Measurements from ENCODE around the gene SLC24A3.
"Not testable (repeated sequence)": the region's sequence is repeated elsewhere in the genome, so short reads cannot be mapped to it uniquely, and the experiment has no call there.

SLC24A3 gene

DNA sequence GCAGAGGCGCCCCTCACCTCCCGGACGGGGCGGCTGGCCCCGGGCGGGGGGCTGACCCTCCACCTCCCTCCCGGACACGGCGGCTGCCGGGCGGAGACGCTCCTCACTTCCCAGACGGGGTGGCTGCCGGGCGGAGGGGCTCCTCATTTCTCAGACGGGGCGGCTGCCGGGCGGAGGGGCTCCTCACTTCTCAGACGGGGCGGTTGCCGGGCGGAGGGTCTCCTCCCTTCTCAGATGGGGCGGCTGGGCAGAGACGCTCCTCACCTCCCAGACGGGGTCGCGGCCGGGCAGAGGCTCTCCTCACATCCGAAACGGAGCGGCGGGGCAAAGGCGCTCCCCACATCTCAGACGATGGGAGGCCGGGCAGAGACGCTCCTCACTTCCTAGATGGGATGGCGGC is 466.1 kb downstream of the SLC24A3 start:
- not testable (repeated sequence) for DNase-seq (ENCODE audit: low spot score)

DNA sequence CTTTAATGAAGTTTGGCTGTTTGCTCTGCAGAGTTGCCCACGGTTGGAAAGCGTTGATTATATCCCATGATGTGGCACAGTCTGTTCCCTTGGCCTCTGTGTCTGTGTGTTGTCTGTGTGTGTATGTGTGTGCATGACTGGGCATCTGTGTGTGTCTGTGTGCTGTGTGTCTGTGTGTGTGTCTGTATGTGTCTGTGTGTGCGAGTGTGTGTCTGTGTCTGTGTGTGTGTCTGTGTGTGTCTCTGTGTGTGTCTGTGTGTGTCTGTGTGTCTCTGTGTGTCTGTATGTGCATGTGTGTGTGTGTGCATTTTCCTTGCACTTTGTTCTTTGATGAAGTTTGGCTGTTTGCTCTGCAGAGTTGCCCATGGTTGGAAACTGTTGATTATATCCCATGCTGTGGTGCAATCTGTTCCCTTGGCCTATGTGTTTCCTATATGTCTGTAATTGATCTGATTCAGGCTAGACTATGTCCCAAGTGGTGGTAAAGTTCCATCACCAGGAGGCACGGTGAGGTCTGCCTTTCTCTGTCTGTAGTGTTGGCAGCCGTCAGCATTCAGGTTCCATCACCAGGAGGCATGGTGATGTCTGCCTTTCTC is 467.6 kb downstream of the SLC24A3 start:
- DNase-seq (ENCODE audit: low spot score), result no peak

DNA sequence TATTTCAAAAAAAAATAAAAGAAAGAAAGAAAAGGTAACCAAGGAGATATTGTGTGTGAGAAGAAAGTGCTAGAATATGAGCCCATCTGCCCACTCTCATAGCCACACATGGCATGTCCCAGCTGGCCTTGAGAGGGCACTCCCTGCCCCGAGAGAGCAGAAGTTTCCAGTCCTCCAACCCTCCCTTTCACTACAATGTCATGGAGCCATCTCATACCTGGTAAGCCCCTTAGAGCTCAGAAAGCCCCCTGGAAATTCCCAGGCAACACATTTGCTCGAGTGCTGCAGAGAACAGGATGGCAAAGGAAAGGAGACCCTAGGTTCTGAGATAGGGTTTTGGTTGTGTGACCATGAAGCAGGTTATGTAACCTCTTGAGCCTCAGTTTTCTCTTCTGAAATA is 469.8 kb downstream of the SLC24A3 start:
- DNase-seq (ENCODE audit: low spot score), result no peak

DNA sequence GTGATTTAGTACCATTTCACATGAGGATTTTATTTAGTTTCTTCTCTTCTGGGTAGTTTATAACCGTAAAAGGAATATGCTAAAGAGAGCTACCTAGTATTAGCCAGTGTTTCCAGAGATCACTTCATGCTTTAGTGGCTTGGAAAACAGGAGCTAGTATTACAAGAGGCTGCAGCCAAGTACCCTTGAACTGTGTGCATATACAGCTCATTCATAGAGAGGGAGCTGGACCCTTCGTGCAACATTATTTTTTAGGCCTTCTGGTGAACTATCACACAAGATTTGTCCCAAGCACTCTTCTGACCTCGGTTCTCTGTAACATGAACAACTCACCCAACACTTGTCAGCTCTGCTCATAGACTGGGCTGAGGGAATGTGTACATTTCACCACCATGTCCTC is 470.7 kb downstream of the SLC24A3 start:
- no peak for DNase-seq (ENCODE audit: low spot score)

DNA sequence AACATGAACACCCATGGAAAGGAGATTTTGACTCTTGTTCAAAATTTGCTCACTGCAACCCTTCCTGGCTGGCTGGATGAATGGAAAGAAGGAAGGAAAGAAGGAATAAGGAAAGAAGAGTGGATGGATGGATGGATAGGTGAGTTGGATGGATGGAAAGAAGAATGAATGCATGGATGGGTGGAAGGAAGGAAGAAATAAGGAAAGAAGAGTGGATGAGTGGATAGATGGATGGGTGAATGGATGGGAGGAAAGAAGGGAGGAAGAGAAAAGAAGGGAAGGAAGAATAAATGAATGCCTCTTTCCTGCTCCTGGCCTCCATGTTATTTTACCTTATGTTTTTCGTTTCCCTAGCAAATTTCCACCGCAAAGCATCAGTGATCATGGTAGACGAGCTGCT is 471.4 kb downstream of the SLC24A3 start:
- no peak for DNase-seq (ENCODE audit: low spot score)

DNA sequence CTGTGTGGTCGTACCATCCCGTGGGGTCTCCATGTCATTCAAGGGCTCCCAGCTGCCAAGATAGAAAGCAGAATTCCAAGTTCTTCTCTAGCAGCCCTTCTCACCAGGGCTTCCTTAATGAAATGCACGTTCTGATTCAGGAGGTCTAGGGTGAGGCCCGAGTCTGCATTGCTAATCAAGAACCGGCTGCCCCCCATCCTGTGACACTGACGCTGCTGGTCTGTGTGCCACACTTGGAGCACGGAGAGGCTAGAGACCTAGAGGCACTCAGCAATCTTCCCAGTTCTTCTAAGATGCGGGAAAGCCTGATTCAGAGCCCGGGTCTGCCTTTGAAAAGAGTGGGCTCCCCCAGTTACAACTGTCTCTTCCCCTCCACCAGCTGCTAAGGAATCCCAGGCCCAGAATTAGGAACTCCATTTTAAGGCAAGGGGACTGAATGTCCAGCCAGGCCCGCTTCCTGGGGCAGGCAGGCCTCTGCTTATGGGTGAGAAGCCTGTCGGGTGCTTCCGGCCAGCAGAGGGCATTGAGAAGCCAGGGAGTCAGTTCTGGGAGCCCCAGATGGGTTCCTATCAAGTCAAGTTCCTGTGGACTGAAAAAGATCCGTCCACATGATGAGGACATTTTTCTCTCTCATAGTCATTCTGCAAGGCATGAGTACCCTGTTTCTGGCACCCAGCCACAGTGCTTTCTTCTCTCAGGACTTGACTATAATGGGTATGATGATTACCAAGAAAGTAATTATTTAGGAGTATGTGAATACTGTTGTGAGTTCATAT is 475.8 kb downstream of the SLC24A3 start:
- no peak for DNase-seq (ENCODE audit: low spot score)

DNA sequence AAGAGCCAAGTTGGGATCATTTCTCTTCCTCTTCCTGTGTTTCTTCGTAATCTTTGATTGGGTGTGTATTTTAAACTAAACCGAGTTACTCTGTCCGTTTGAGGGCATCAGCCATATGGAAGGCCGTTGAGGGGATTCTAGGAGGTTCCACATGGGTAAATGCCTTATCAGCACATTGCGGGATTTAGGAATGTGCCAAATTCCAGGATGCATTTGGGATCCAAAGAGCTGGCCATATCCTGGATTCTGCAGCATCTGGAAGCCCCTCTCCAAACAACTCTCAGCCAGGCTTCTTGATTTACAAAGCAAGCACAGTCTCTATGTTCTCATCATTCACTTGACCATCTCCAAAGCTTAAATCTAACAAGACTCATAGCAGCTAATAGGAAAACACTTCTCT is 478.0 kb downstream of the SLC24A3 start:
- no peak for DNase-seq (ENCODE audit: low spot score)

DNA sequence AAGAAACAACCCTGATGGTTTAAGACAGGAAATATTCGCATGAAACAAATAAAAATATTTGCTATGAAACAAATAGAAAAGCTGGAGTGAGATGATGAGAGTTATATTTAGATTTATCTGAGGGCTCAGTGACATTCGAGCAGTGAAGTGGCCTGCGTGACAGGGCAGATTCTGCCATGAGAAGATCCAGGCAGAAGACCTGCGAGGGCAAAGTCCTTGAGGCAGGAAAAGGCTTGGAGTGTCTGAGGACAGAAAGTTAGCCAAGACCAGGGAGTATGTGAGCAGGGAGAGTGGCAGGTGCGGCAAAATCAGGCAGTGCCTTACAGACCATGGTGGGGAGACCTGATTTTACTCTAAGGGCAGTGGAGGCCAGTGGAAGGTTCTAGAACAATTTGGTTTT is 478.7 kb downstream of the SLC24A3 start:
- no peak for DNase-seq (ENCODE audit: low spot score)

DNA sequence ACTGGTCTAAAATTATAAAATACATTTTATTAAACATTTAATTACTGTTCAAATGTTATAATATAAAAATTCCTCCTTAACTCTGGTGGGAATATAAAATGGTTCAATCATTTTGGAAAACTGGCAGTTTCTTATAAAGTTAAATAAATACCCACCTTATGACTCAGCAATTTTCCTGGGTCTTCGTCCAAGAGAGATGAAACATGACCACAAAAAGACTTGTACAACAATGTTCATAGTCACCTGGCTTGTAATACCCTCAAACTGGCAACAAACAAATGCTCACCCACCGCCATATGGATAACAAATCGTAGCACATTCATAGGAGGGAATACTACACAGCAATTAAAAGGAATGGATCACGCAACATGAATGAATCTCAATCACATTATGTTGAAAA is 479.7 kb downstream of the SLC24A3 start:
- no peak for DNase-seq (ENCODE audit: low spot score)

DNA sequence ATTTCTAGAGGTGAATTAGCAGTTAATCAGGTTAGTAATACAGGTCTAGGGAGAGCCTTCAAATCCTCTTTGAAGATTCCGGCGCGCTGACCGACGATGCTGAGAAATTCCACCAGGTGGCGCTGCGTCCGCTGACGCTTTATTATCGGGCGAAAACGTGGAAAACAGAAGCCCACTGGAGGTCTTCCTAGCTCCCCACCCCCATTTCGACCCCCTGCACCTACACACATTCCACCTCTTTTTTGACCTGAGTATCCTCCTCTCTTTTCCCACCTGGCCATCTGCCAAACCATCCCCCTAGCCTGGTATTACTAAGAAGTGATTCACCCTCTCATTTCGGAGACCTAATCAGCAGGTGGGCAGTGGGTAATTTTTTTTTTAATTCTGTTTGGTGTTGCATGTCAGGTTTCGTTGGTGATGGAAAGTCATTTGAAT is 480.3 kb downstream of the SLC24A3 start:
- DNase-seq (ENCODE audit: low spot score), result peak; percentile 51

DNA sequence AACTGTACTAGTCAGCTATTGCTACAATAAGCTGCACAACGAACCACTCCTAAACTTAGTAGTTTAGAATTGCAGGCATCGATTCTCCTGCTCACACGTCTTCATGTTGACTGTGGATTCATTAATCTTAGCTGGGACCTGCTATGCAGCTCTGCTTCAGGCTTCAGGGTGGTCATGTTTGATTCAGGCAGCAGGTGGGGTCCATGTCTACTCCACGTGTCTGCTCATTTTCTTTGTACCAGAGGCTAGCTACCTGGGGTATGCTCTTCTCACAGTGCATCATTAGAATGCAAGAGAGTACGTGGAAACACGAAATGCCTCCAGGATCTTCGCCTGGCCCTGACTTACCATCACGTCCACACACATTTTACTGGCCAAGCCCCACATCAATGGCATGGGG is 481.1 kb downstream of the SLC24A3 start:
- DNase-seq (ENCODE audit: low spot score), result no peak

DNA sequence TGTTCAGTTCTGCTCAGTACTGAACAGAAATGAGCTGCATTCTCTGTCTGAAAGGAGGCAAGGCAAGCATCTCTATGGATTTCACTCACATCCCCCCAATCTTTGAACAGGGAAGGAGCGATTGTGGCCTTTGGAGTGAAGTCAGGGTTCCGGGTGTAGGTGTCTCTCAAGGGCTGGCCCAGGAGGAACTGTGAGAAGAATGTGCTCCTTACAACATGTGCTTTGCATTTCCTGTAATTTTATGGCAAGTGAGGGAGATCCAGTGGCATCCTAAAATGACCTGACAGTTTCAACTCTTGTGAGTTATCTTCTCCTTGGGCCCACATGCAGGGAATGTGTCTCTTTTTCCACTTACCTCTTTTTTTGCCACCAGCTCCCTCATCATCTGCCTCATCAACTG is 482.6 kb downstream of the SLC24A3 start:
- no peak for DNase-seq (ENCODE audit: low spot score)

DNA sequence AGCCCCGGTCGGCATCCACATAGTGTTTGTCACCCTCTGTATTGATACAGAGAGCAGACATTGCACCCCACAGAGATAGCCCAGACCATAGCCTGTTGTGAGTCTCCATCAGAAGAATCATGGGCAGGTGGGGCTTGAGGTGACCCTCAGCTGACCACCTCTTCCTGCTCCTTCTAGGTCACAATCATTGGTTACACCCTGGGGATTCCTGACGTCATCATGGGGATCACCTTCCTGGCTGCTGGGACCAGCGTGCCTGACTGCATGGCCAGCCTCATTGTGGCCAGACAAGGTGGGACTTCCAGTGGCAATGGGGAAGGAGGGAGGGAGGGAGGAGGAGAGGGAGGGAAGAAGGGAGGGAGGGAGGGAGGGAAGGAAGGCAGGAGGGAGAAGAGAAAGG is 484.2 kb downstream of the SLC24A3 start:
- DNase-seq (ENCODE audit: low spot score), result no peak

DNA sequence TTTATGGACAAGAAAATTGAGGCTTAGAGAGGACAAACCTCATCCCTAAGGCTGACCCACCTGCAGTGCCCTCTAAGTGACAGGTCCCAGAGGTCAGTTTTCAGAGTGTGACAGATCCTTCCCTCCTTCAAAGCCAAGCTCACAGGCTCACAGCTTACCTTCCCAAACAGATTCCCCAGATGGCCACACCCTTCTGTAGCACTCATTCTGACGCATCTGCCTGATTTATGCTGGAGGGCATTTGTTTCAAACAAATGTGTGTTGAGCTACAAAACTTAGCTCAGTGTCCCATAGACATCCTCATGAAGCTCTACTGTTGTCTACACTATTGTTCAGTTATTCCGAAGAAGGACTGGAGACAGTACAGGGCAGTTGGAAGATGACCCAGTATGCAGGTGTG is 485.0 kb downstream of the SLC24A3 start:
- no peak for DNase-seq (ENCODE audit: low spot score)

DNA sequence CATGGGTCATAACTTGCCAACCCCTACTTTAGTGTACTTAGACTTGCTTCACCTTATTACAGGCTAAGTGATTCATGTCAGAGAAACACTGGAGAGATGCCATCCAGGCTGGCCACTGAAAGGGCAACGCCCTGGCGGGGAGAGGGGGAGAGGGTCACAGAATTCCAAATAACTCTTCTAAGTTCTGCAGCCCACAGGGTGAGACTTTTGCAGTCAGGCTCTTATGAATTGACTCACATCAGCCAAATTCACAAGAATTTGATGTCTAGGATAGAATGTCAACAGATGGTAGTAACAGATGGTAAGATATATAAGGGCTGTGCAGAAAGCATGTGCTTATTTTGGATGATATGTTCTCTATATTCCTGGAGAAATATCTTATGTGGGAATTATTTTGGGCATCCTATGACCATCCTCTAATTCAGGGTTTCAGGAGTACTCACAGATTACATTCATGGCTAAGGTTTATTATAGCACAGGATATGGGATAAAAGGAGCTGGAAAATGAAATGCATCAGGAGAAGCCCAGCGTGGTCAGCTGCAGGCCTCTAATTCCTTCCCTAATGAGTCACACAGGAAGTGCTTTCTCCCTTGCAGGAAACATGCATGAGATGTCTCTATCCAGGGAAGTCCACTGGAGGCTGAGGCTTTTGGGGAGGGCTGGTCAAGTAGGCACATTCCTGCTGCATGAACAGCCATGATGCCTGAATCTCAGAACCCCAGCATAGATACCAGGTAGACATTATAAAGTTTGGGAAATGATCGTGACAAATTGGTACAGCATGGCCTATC is 486.9 kb downstream of the SLC24A3 start:
- DNase-seq (ENCODE audit: low spot score), result no peak

DNA sequence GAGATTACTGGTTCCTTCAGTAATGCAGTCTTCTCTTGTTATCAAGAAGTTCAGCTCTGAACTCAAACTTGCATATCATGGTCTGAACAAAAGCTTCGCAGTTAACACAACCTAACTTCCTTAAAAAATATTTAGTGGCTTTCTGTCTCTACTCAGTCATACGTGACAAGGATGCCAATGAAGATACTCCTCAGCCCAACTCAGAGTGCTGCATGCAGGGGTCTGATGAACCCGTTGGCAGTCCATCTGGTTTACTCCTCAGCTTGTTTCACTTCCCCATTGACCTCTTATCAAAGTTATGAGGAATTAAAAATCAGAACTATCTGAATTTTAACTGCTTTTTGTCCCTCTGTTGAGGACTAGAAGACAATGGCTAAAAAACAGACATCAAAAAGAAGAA is 489.0 kb downstream of the SLC24A3 start:
- peak; percentile 48 for DNase-seq (ENCODE audit: low spot score)

DNA sequence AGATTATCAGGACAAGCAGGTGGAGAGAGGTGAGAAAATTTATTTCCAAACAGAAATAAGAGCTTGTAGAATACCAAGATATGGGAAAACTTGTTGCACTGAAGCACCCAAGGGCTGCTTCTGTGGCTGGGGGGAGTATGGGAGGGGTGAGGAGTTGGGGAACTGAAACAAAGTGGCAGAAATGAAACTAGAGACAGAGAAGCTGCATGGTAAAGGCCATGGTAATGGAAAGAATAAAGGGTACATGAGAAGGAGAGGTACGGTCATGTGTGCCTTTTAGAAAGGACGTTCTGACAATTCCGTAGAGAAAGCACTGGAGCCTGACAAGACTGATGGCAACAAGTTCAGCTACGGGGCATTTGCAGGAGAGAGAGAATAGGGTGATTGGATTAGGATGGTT is 494.0 kb downstream of the SLC24A3 start:
- DNase-seq (ENCODE audit: low spot score), result peak; percentile 6

DNA sequence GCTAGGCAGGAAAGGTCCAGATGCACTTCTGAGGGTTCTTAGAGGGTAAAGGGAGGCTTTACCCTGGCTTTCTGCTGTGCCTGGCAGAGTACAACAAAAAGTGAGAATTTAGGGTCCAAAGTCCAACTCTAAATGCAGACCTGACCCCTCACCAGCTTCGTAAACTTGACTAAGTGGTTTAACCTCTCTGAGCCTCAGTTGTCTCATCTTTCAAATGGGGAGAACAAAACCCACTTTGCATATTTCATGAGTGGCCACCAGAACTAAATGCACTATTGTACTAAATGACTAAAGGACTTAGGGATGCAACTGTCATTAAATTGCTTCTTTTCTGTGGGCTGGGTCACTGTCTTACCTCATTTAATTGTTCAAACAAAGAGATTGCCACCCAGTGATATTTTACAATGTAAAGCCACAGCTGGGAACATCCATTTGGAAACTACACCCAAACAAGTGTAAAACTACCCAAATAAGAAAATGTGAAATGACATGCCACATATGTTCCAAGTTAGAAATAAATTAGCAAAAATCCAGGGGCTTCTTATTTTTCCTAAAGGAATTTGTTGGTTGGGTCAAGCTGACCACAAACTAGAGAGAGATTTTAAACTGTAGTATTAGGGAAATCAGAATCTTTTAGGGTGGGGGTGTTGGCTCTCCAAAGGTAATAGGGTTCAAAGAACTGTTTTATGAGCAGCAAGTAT is 497.3 kb downstream of the SLC24A3 start:
- no peak for DNase-seq (ENCODE audit: low spot score)

DNA sequence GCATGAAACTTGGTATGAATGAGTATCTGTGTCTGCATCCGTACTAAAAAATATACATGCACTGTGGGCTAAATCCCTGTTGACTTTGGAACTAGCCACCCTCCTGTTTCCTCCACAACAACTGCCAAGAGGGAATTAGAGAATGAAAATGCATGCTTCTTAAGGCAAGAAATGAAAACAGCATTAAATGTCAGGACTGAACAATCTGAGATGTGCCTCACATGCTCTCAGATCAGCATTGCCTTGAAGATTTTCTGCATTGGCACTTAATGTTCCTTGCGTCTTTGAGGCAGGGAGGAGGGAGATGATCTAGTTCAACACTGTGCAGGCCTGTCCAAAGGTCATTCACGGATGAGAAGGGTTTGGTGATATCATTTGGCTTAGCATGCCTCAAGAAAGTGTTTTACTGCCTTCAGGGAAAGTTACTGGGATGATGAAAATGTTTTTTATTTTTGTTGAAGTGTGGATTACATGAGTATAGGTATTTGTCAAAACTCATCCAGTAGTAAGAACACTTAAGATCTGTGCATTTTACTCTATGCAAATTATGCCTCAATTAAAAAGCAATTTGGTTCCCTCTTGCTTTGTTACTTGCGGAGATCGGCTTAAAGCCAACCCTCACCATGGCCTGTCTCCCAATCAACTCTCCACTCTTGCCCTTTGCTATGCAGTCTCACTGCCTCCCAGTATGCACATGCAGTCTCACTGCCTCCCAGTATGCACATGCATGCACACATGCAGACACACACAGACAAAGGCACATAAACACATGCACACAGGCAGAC is 498.1 kb downstream of the SLC24A3 start:
- DNase-seq (ENCODE audit: low spot score), result no peak

DNA sequence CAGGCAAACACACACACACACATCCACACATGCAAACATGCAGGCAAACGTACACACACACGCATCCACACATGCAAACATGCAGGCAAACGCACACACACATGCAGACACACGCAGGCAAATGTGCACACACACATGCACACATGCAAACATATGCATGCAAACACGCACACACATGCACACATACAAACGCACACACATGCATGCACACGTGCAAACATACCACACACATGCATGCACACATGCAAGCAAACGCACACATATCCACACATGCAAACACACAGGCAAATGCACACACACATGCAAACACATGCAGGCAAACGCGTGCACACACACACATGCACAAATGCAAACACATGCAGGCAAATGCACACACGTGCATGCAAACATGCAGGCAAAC is 498.7 kb downstream of the SLC24A3 start:
- DNase-seq (ENCODE audit: low spot score), result no peak

DNA sequence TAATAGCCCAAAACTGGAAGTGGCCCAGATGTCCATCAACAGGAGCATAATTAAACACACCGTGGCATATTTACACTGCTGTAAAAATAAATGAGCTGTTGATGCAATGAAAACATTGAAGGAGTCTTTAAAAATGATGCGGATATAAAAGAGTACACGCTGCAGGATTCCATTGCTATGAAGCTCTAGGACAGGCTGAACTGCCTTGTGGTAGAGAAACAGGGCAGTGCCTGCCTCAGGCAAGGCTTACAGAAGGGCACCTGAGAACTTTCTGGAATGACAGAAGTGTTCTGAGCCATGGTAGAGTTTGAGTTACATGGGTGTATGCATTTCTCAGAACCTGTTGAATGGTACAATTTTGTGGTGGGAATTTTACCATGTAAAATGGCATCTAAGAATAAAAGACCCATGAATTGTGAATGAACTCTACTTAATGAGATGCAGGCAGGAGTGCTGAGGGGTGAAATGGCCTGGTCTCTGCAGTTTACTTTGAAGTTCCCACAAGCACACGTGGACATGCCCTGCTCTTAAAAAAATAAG is 500.3 kb downstream of the SLC24A3 start:
- DNase-seq (ENCODE audit: low spot score), result no peak

All from NAMALWA (cell line).